Calu3 (cell line): ENCODE measurements around the gene FBXL17. TPM values are rescaled to one million over a fixed set of nuclear protein-coding genes. Genes with fewer than 3 reads are reported as not detected.

Experiments used
- BruUV-seq: library from RNA; stranded (reverse); fragments of 400-500 nt; replicated peaks from 2 replicates; lab custom pipeline; 2021; lab: Mats Ljungman, UMichigan
- CTCF ChIA-PET: fragments of 300-600 bp; sonication (Branson Sonifier 250); formaldehyde crosslinking; loops from one replicate; lab custom pipeline; 2022; ENCODE audit warnings: antibody characterized with exemption; lab: Charles Lee
- DNase-seq: peaks from one replicate; pipeline ENCODE4 v3.0.0; 2022
- H3K27ac Mint-ChIP-seq: one replicate; pipeline ENCODE4 v1.8.0; 2022; ENCODE audit warnings: mixed read lengths; ENCODE audit not compliant: unreplicated experiment
- H3K27me3 Mint-ChIP-seq: one replicate; pipeline ENCODE4 v1.8.0; 2022; ENCODE audit warnings: mixed read lengths; ENCODE audit not compliant: unreplicated experiment
- H3K36me3 Mint-ChIP-seq: one replicate; pipeline ENCODE4 v1.8.0; 2022; ENCODE audit warnings: mild to moderate bottlenecking, moderate library complexity, mixed read lengths; ENCODE audit not compliant: insufficient read depth, unreplicated experiment
- H3K4me1 Mint-ChIP-seq: one replicate; pipeline ENCODE4 v1.8.0; 2022; ENCODE audit warnings: mild to moderate bottlenecking, low read depth, mixed read lengths; ENCODE audit not compliant: unreplicated experiment
- H3K4me3 Mint-ChIP-seq: one replicate; pipeline ENCODE4 v1.8.0; 2022; ENCODE audit warnings: mild to moderate bottlenecking, low read depth, moderate library complexity, mixed read lengths; ENCODE audit not compliant: unreplicated experiment
- H3K9me3 Mint-ChIP-seq: one replicate; pipeline ENCODE4 v1.8.0; 2022; ENCODE audit warnings: low read depth, mixed read lengths; ENCODE audit not compliant: unreplicated experiment
- CTCF ChIP-seq: fragments of 200-600 bp; IDR thresholded peaks from one replicate; pipeline ENCODE4 v1.8.0; 2022; ENCODE audit warnings: antibody characterized with exemption; ENCODE audit not compliant: unreplicated experiment
- intact Hi-C: fragments of 100-400 bp; cut with micrococcal nuclease; formaldehyde crosslinking; loops from one replicate; pipeline ENCODE4 v1.10.0; 2022; ENCODE audit not compliant: unreplicated experiment
- total RNA-seq: library from RNA; stranded (reverse); gene quantifications from 2 replicates; pipeline ENCODE4 v1.2.3, GENCODE V29; 2022

Gene FBXL17
- total RNA-seq, 1 experiment from 2014 or later: 19.6 TPM

- no TSS peak for BruUV-seq
- Mint-ChIP-seq H3K4me1 (no peaks in the 10 kb centered on the region), H3K27ac (no peak overlapping the region), H3K27me3 (no peaks in the 10 kb centered on the region), H3K4me3 (no peak overlapping the region), H3K9me3 (no peaks in the 10 kb centered on the region), H3K36me3 (no peaks in the 10 kb centered on the region)
- CTCF ChIA-PET: no interaction called here
- intact Hi-C loops: no loop called here
- no peak for DNase-seq
- TF ChIP-seq CTCF: no peak
These were observed 66.1 kb downstream of the FBXL17 start for GRCh38 chr5:108315829-108316228.

GRCh38 chr5:108312258-108312657, 69.6 kb downstream of the FBXL17 start:
- no peaks in the 10 kb centered on the region for H3K27me3 Mint-ChIP-seq
- no peaks in the 10 kb centered on the region for H3K4me1 Mint-ChIP-seq

GRCh38 chr5:108311682-108312081, 70.2 kb downstream of the FBXL17 start:
- Mint-ChIP-seq H3K27ac (no peak overlapping the region), H3K4me3 (no peak overlapping the region), H3K27me3 (no peaks in the 10 kb centered on the region), H3K9me3 (no peaks in the 10 kb centered on the region), H3K36me3 (no peaks in the 10 kb centered on the region), H3K4me1 (no peaks in the 10 kb centered on the region)
- BruUV-seq: no TSS peak
- intact Hi-C loops: no loop called here
- no peak for TF ChIP-seq CTCF
- CTCF ChIA-PET: no interaction called here
- no peak for DNase-seq

More at GRCh38 chr5:108312258-108312657, 69.6 kb downstream of the FBXL17 start:
- Mint-ChIP-seq H3K4me3 (no peak overlapping the region), H3K9me3 (no peaks in the 10 kb centered on the region), H3K27ac (no peak overlapping the region), H3K36me3 (no peaks in the 10 kb centered on the region)
- TF ChIP-seq CTCF: no peak
- BruUV-seq: no TSS peak
- intact Hi-C loops: no loop called here
- CTCF ChIA-PET: no interaction called here
- no peak for DNase-seq

- H3K4me1 Mint-ChIP-seq: no peaks in the 10 kb centered on the region
- H3K4me3 Mint-ChIP-seq: no peak overlapping the region
- no peaks in the 10 kb centered on the region for H3K9me3 Mint-ChIP-seq
- TF ChIP-seq CTCF: no peak
- no peaks in the 10 kb centered on the region for H3K36me3 Mint-ChIP-seq
- CTCF ChIA-PET: interaction anchor here (0.6 kb wide), 1 partner anchor 219 kb away, joined by 3 read pairs; no protein-coding TSS in a partner anchor
- no peak for DNase-seq
- intact Hi-C loops: no loop called here
- no peak overlapping the region for H3K27ac Mint-ChIP-seq
- H3K27me3 Mint-ChIP-seq: no peaks in the 10 kb centered on the region
- BruUV-seq: no TSS peak
These were observed 78.3 kb downstream of the FBXL17 start for GRCh38 chr5:108303611-108304010.
